GM23248 (cell line): Measurements from ENCODE around the gene NHERF2. TPM values are rescaled to one million over a fixed set of nuclear protein-coding genes. Genes with fewer than 3 reads are reported as not detected.

Experiments
- DNase-seq: peaks from one replicate; pipeline ENCODE4 v3.0.0-alpha.2; 2015
- H2AFZ ChIP-seq: fragments of 200-600 bp; sonication (generic); 2 replicates; pipeline ENCODE4 v1.6.1; 2016; ENCODE audit warnings: antibody characterized with exemption
- H3F3A ChIP-seq: fragments of 200-600 bp; sonication (generic); 2 replicates; pipeline ENCODE4 v1.6.1; 2016; ENCODE audit warnings: mild to moderate bottlenecking, antibody characterized with exemption, mixed run types; ENCODE audit not compliant: insufficient read depth
- H3K27ac ChIP-seq: fragments of 200-600 bp; sonication (generic); 2 replicates; pipeline ENCODE4 v1.5.1; 2016; ENCODE audit warnings: mild to moderate bottlenecking
- H3K27me3 ChIP-seq: fragments of 200-600 bp; sonication (generic); replicated peaks from 2 replicates; pipeline ENCODE4 v1.6.1; 2016; ENCODE audit warnings: mild to moderate bottlenecking; ENCODE audit not compliant: insufficient read depth
- H3K36me3 ChIP-seq: fragments of 200-600 bp; sonication (generic); 2 replicates; pipeline ENCODE4 v1.6.1; 2016; ENCODE audit warnings: low read depth, mild to moderate bottlenecking
- H3K4me1 ChIP-seq: fragments of 200-600 bp; sonication (generic); 2 replicates; pipeline ENCODE4 v1.6.1; 2016; ENCODE audit warnings: mild to moderate bottlenecking; ENCODE audit not compliant: insufficient read depth
- H3K4me2 ChIP-seq: fragments of 200-600 bp; sonication (generic); one replicate; pipeline ENCODE4 v1.6.1; 2016; ENCODE audit warnings: mild to moderate bottlenecking; ENCODE audit not compliant: unreplicated experiment
- H3K4me3 ChIP-seq: fragments of 200-600 bp; sonication (generic); 2 replicates; pipeline ENCODE4 v1.5.1; 2016; ENCODE audit warnings: mild to moderate bottlenecking
- H3K79me2 ChIP-seq: fragments of 200-600 bp; sonication (generic); 2 replicates; pipeline ENCODE4 v1.6.1; 2016; ENCODE audit warnings: mild to moderate bottlenecking; ENCODE audit not compliant: insufficient read depth
- H3K9ac ChIP-seq: fragments of 200-600 bp; sonication (generic); 2 replicates; pipeline ENCODE4 v1.6.1; 2016; ENCODE audit warnings: mild to moderate bottlenecking
- H3K9me2 ChIP-seq: fragments of 200-600 bp; sonication (generic); 2 replicates; pipeline ENCODE4 v1.6.1; 2016; ENCODE audit warnings: mixed run types, mild to moderate bottlenecking, moderate library complexity; ENCODE audit not compliant: insufficient read depth
- H3K9me3 ChIP-seq: fragments of 200-600 bp; sonication (generic); one replicate; pipeline ENCODE4 v1.6.1; 2017; ENCODE audit warnings: low read depth
- H4K20me1 ChIP-seq: fragments of 200-600 bp; sonication (generic); 2 replicates; pipeline ENCODE4 v1.6.0; 2016; ENCODE audit not compliant: insufficient read depth
- EZH2 ChIP-seq: fragments of 200-600 bp; sonication (generic); IDR thresholded peaks from 2 replicates; pipeline ENCODE4 v1.6.1; 2018; ENCODE audit warnings: antibody characterized with exemption, mild to moderate bottlenecking; ENCODE audit not compliant: insufficient read depth, poor library complexity, severe bottlenecking
- EZH2phosphoT487 ChIP-seq: fragments of 200-600 bp; sonication (generic); IDR thresholded peaks from 2 replicates; pipeline ENCODE4 v1.6.1; 2018; ENCODE audit warnings: antibody characterized with exemption, moderate library complexity, mild to moderate bottlenecking, low read depth; ENCODE audit not compliant: insufficient read depth
- WGBS, 2 experiments: methylation state at CpG; one replicate each; pipeline ENCODE4 v1.1.6; 2015 to 2017; ENCODE audit warnings: low lambda C conversion rate in 2 of 2, low coverage in 1 of 2; ENCODE audit errors: missing lambda C conversion rate in 2 of 2; 5-methylcytosine and 5-hydroxymethylcytosine counted together
- in situ Hi-C: fragments of 300-500 bp; cut with MboI; formaldehyde crosslinking; loops from 2 replicates; pipeline ENCODE4 v1.15.0; 2020
- polyA plus RNA-seq: library from polyadenylated mRNA; unstranded; fragments of >200 nt; fragmentation: Nextera tagmentation; extraction: Ambion mirVana; gene quantifications from 2 replicates; pipeline ENCODE4 v1.2.1, GENCODE V29; 2016
- total RNA-seq: library from RNA; depleted of rRNA; stranded (reverse); fragments of >200 nt; shearing (Covaris generic); gene quantifications from 2 replicates; pipeline ENCODE4 v1.2.3, GENCODE V29; 2014

The NHERF2 gene
- total and polyA plus RNA-seq, 2 experiments from 2014 or later = 27.3 to 29.0 TPM

- Histone ChIP-seq H3K4me1 (no peaks in the 10 kb centered on the region), H3K9me3 (no peaks in the 10 kb centered on the region), H3K27me3 (peaks cover 21% of the 10 kb centered on the region; the same call in 1 of the 2 replicates), H2AFZ (no peak overlapping the region), H3K36me3 (no peaks in the 10 kb centered on the region), H3K9me2 (no peaks in the 10 kb centered on the region), H3K9ac (no peak overlapping the region), H3K4me2 (no peak overlapping the region), H3K79me2 (peaks cover 3% of the 10 kb centered on the region; the same call in 1 of the 2 replicates), H3K4me3 (no peak overlapping the region), H3K27ac (no peak overlapping the region), H4K20me1 (no peaks in the 10 kb centered on the region), H3F3A (peaks cover 15% of the 10 kb centered on the region)
- DNase-seq = no peak
- TF ChIP-seq EZH2phosphoT487 (0 out of 2 replicates have a peak, but pooled peaks have one; percentile 41), EZH2 (peak; percentile 96)
- in situ Hi-C loops = no loop called here
- 7 to 10% methylated on average over 37 to 50 of the region's 50 CpGs for WGBS, 2 experiments
These were observed 36.2 kb upstream of the NHERF2 start for GRCh38 chr16:1990351-1991134.

GRCh38 chr16:1991135-1991551, 35.6 kb upstream of the NHERF2 start:
- DNase-seq = no peak
- in situ Hi-C loops = no loop called here
- Histone ChIP-seq H3F3A (peaks cover 21% of the 10 kb centered on the region), H3K36me3 (no peaks in the 10 kb centered on the region), H3K79me2 (no peaks in the 10 kb centered on the region), H4K20me1 (no peaks in the 10 kb centered on the region), H2AFZ (no peak overlapping the region), H3K4me2 (no peak overlapping the region), H3K9me3 (no peaks in the 10 kb centered on the region), H3K27ac (no peak overlapping the region), H3K27me3 (peaks cover 21% of the 10 kb centered on the region; the same call in 1 of the 2 replicates), H3K4me3 (no peak overlapping the region), H3K4me1 (peaks cover 5% of the 10 kb centered on the region; the same call in 1 of the 2 replicates), H3K9ac (no peak overlapping the region), H3K9me2 (no peaks in the 10 kb centered on the region)
- 16 to 24% methylated on average over 13 to 18 of the region's 18 CpGs for WGBS, 2 experiments
- TF ChIP-seq EZH2phosphoT487 (no peak), EZH2 (no peak)

- H2AFZ ChIP-seq = peak overlapping the region; percentile 22; the same call in 1 of the 2 replicates
- peaks cover 25% of the 10 kb centered on the region for H3F3A ChIP-seq
- in situ Hi-C loops = no loop called here
These were observed 35.1 kb upstream of the NHERF2 start for GRCh38 chr16:1991588-1991947.

GRCh38 chr16:1991948-1992703, 34.6 kb upstream of the NHERF2 start:
- Histone ChIP-seq H3F3A (peaks cover 31% of the 10 kb centered on the region), H4K20me1 (no peaks in the 10 kb centered on the region), H3K4me2 (no peak overlapping the region), H3K4me3 (0 out of 2 replicates have a peak overlapping the region, but pooled peaks have one; percentile 27), H3K36me3 (0 out of 2 replicates have a peak, but pooled peaks cover 3% of the 10 kb centered on the region), H3K9me3 (no peaks in the 10 kb centered on the region), H2AFZ (peak overlapping the region; percentile 49; the same call in 1 of the 2 replicates), H3K4me1 (peaks cover 12% of the 10 kb centered on the region), H3K79me2 (no peaks in the 10 kb centered on the region), H3K9ac (no peak overlapping the region), H3K27ac (no peak overlapping the region), H3K27me3 (peaks cover 21% of the 10 kb centered on the region; the same call in 1 of the 2 replicates), H3K9me2 (no peaks in the 10 kb centered on the region)
- TF ChIP-seq EZH2 (no peak), EZH2phosphoT487 (no peak)
- DNase-seq = peak; percentile 92
- 9 to 12% methylated on average over 52 to 85 of the region's 96 CpGs for WGBS, 2 experiments
- in situ Hi-C loops = no loop called here

More at GRCh38 chr16:1991588-1991947, 35.1 kb upstream of the NHERF2 start:
- Histone ChIP-seq H3K36me3 (0 out of 2 replicates have a peak, but pooled peaks cover under 1% of the 10 kb centered on the region), H4K20me1 (no peaks in the 10 kb centered on the region), H3K27me3 (peaks cover 21% of the 10 kb centered on the region; the same call in 1 of the 2 replicates), H3K79me2 (no peaks in the 10 kb centered on the region), H3K27ac (no peak overlapping the region), H3K4me1 (peaks cover 6% of the 10 kb centered on the region), H3K9ac (no peak overlapping the region), H3K4me2 (no peak overlapping the region), H3K9me3 (no peaks in the 10 kb centered on the region), H3K4me3 (0 out of 2 replicates have a peak overlapping the region, but pooled peaks have one; percentile 27), H3K9me2 (no peaks in the 10 kb centered on the region)
- TF ChIP-seq EZH2phosphoT487 (no peak), EZH2 (peak; percentile 40)
- WGBS, 2 experiments = 15 to 19% methylated on average over 22 of the region's 22 CpGs
- no peak for DNase-seq
